Measurements from ENCODE around the gene TGM2. TPM values are rescaled to one million over a fixed set of nuclear protein-coding genes. Genes with fewer than 3 reads are reported as not detected.

Gene TGM2
- total RNA-seq, 1 donor from 2014 or later, result 5.5 TPM

- no peak for DNase-seq (ENCODE audit: low read depth)
- no peaks in the 10 kb centered on the region for H3K36me3 ChIP-seq (ENCODE audit: control insufficient read depth, insufficient read depth, low read length)
- TF ChIP-seq CTCF (IDR thresholded peaks at IDR 0.05; ENCODE audit: insufficient read depth, low read length, severe bottlenecking), result no peak
- FAIRE-seq, result no peak
- H3K4me3 ChIP-seq (ENCODE audit: low read depth, low read length), result no peak overlapping the region
- no peaks in the 10 kb centered on the region for H3K27me3 ChIP-seq (ENCODE audit: control insufficient read depth, insufficient read depth, low read length)
Observed at GRCh38 chr20:38178581-38178980, 13.5 kb upstream of the TGM2 start.

- DNase-seq (ENCODE audit: low read depth) (no peak), FAIRE-seq (no peak)
- no peak for TF ChIP-seq CTCF (IDR thresholded peaks at IDR 0.05; ENCODE audit: insufficient read depth, low read length, severe bottlenecking)
- no peaks in the 10 kb centered on the region for H3K36me3 ChIP-seq (ENCODE audit: control insufficient read depth, insufficient read depth, low read length)
- H3K4me3 ChIP-seq (ENCODE audit: low read depth, low read length), result no peak overlapping the region
- H3K27me3 ChIP-seq (ENCODE audit: control insufficient read depth, insufficient read depth, low read length), result no peaks in the 10 kb centered on the region
Observed at GRCh38 chr20:38178065-38178491, 13.0 kb upstream of the TGM2 start.

DNA sequence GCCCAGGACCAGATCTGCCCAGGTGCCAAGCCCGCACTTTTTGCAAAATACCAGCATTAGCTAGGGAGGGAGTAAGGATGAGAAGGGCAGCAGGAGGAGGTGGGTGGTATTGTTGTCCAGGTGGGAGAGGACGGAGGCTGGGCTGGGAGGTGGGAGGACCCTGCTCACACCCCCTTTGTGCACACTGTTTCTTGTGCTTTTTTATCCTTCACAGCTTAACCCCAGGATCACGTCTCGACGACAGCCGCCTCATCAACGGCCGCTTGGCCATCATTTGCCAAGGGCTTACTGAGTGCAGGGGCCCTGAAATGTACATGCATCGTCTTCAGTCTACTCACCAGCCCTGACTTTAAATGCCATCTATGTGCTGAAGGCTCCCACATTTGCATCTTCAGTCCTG lies 12.1 kb upstream of the TGM2 start:
- no peaks in the 10 kb centered on the region for H3K36me3 ChIP-seq (ENCODE audit: control insufficient read depth, insufficient read depth, low read length)
- FAIRE-seq (no peak), DNase-seq (ENCODE audit: low read depth) (no peak)
- no peak for TF ChIP-seq CTCF (IDR thresholded peaks at IDR 0.05; ENCODE audit: insufficient read depth, low read length, severe bottlenecking)
- no peak overlapping the region for H3K4me3 ChIP-seq (ENCODE audit: low read depth, low read length)
- H3K27me3 ChIP-seq (ENCODE audit: control insufficient read depth, insufficient read depth, low read length), result no peaks in the 10 kb centered on the region

DNA sequence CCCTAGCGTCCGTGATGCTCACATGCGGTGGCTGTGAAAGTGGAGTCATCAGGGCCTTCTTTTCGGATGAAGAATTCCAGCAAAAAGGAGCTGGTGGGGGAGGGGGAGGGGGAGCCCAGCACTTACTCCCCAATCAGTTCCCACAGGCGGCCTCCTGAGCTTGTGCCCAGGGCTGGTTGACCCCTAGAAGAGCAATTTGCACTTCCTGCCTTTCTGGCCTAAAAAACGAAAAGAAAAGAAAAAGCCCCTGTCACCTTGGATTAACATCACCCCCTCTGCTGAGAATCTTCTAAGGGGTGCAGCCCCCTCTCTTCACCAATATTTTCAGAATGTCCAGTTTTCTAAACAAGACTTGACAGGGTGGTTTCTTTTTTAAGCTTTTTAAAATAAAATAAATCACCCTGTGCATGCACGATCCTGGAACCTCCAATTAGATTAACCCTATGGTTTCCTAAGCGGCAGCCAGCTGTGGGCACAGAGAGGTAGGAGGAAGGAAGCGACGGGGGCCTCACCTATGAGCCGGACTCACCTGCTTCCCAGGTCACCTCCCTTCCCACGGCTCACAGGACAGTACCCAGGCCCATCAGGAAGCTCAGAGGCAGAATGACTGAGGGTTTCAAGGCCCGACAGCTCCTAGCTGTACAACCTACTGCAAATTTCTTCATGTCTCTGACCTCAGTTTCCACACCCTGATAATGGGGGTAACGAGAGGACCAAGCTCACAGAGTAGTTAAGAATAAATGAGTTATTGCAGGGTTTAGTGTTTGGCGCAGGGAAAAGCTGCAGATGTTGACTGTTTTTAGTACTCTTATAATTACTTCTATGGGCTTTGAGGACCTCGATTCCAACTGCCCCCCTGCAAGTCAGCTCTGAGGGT lies 10.5 kb upstream of the TGM2 start:
- no peaks in the 10 kb centered on the region for H3K27me3 ChIP-seq (ENCODE audit: control insufficient read depth, insufficient read depth, low read length)
- no peak for DNase-seq (ENCODE audit: low read depth)
- FAIRE-seq, result no peak
- TF ChIP-seq CTCF (IDR thresholded peaks at IDR 0.05; ENCODE audit: insufficient read depth, low read length, severe bottlenecking), result no peak
- H3K36me3 ChIP-seq (ENCODE audit: control insufficient read depth, insufficient read depth, low read length), result no peaks in the 10 kb centered on the region
- no peak overlapping the region for H3K4me3 ChIP-seq (ENCODE audit: low read depth, low read length)

DNA sequence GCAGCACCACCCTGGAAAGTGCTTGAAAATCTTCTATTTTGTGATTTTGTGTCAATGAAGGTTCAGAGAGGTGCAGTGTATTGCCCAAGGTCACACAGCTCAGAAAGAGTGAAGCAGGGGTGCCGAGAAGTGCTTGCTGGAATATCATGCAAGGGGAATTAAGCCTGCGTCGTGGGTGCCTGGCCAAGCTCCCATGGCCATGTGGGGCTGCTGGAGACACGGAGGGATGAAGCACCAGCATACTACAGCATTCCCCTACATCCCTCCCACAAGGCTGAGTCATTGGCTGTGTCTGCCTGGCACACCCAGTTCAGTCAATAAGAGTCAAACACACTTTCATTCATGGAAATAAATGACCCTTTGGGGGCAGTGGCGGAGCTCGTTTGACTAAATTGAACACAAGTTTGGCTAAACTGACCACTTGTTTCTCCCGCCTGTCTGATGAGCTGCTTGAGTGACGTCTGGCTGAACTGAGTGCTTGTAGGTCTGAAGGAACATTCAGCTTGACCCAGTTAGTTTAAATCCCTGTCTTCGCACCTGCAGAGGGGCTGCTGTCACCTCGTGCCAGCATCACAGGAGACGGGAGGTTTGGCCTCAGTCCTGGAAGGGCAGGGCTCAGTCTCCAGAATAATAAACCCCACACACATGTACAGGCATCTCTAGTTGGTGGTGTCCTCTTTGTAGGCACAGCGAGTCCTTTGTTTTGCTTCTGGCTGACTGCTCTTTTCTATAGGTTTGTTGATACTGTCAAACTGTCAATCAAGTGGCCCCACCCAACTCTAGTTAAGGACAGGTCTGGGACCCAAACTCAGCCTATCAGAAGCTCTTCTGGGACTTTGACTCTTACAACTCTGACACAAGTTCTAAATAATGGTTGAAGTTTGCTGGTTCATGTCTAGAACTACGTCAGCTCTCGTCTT lies 8.4 kb upstream of the TGM2 start:
- TF ChIP-seq CTCF (IDR thresholded peaks at IDR 0.05; ENCODE audit: insufficient read depth, low read length, severe bottlenecking), result peak; percentile 9
- Histone ChIP-seq H3K27me3 (ENCODE audit: control insufficient read depth, insufficient read depth, low read length) (no peaks in the 10 kb centered on the region), H3K4me3 (ENCODE audit: low read depth, low read length) (no peak overlapping the region), H3K36me3 (ENCODE audit: control insufficient read depth, insufficient read depth, low read length) (no peaks in the 10 kb centered on the region)
- FAIRE-seq, result no peak
- peak; percentile 92 for DNase-seq (ENCODE audit: low read depth)

Measured in bronchial epithelial cell (primary cell).